OCI-LY3 (cell line): Measurements from ENCODE around the gene GFI1B.

Experiments used
- EZH2phosphoT487 ChIP-seq: fragments of 200-600 bp; shearing (Covaris generic); IDR thresholded peaks from 2 replicates; pipeline ENCODE4 v1.6.1; 2018; ENCODE audit warnings: antibody characterized with exemption, mixed run types, low read depth
- TF ChIP-seq, protein P1 (sequence below): fragments of 200-600, 300-600 bp; sonication (generic); IDR thresholded peaks from 2 replicates; pipeline ENCODE4 v1.5.1; 2014; ENCODE audit warnings: antibody characterized with exemption, low read length, low read depth

DNA sequence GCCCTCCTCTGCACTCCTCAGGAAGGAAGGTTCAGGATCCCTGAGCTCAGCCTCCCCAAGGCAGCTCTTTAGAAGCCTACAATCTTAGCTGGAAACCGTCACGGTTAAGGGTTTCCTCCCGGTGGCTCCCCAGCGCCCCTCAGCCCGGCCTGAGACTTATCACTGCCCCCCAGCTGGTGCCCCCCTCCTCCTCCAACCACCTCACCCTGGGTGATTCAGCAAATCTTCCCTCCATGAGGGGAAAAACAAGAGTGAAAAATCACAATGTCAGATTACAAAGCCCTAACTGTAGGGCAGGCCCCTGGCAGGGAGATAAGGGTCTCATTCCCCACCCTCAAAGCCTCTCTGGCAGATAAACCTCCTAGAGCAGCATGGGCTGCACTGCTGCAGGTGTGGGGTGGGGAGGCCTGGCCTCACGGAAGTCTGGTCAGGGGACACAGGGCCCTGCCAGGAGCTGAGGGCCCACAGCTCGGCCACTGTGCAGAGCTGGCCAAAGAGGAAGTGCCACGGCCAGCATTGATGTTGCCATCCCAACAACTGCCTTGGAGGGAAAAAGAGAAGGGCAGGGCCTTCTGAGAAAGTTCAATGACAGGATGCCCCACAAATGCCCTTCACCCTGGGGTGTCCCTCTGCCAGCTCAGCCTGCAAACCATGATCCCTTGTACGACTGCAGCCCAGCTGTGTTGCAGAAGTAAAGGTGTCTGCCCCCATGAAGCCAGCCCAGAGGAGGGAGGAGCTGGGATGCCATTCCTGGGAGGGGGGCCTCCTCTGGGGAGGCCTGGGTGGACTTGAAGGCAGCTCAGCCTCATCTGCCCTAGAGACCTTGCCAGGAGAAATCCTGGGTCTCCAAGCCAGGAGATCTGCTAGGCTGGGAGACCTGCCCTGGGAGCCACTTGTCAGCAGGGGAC, 25.9 kb downstream of the GFI1B start:
- no peak for TF ChIP-seq EZH2phosphoT487
- TF ChIP-seq, protein P1, sequence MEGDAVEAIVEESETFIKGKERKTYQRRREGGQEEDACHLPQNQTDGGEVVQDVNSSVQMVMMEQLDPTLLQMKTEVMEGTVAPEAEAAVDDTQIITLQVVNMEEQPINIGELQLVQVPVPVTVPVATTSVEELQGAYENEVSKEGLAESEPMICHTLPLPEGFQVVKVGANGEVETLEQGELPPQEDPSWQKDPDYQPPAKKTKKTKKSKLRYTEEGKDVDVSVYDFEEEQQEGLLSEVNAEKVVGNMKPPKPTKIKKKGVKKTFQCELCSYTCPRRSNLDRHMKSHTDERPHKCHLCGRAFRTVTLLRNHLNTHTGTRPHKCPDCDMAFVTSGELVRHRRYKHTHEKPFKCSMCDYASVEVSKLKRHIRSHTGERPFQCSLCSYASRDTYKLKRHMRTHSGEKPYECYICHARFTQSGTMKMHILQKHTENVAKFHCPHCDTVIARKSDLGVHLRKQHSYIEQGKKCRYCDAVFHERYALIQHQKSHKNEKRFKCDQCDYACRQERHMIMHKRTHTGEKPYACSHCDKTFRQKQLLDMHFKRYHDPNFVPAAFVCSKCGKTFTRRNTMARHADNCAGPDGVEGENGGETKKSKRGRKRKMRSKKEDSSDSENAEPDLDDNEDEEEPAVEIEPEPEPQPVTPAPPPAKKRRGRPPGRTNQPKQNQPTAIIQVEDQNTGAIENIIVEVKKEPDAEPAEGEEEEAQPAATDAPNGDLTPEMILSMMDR: no peak
